CD1c-positive myeloid dendritic cell (primary cell): ENCODE data around the gene SUFU.
A peak's percentile ranks its signal among the peaks of the same experiment; 100 is the strongest.

ENCODE experiments used
- DNase-seq: peaks from one replicate; pipeline ENCODE4 v3.0.0-alpha.2; 2016; ENCODE audit errors: extremely low spot score

Gene SUFU

DNA sequence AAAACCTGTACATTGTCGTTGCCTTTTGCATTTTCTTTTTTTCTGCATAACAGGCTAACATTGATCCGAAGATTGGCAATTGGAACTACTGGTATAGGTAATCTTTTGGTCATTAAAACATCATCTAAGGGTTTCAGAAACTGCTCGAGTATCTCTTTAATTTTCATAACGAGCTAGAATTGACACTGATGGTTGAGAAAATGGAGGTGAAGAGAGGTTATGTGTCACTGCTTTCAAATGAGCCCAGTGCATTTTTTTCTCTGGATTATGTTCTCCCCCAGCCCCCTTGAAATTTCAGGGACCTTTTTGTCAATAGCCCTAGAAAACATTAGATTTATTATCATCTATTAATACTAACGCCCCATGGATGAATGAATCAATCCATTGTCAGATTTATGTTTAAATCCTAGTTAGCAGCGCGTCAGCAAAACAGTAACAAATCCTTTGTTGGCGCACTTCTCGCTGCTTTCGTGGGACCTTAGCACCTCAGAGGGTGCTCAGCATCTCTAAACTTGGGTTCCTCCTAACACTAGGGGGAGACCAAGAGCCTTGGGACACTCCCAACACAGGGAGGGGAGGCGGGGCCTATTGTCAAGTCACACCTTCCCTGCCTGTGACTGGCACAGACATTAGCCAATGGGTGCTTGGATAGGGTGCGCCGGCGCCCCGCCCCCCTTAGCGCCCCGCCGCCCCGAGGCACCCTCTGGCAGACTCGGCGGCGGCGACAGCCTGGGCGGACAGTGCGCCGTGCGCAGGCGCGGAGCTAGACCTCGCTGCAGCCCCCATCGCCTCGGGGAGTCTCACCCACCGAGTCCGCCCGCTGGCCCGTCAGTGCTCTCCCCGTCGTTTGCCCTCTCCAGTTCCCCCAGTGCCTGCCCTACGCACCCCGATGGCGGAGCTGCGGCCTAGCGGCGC, at the start of gene SUFU:
TSS of gene SUFU (plus strand) at position 709 of the 915 bp plus-strand sequence. CDS start at position 890, 181 bp downstream.
- DNase-seq, result peak; percentile 99

DNA sequence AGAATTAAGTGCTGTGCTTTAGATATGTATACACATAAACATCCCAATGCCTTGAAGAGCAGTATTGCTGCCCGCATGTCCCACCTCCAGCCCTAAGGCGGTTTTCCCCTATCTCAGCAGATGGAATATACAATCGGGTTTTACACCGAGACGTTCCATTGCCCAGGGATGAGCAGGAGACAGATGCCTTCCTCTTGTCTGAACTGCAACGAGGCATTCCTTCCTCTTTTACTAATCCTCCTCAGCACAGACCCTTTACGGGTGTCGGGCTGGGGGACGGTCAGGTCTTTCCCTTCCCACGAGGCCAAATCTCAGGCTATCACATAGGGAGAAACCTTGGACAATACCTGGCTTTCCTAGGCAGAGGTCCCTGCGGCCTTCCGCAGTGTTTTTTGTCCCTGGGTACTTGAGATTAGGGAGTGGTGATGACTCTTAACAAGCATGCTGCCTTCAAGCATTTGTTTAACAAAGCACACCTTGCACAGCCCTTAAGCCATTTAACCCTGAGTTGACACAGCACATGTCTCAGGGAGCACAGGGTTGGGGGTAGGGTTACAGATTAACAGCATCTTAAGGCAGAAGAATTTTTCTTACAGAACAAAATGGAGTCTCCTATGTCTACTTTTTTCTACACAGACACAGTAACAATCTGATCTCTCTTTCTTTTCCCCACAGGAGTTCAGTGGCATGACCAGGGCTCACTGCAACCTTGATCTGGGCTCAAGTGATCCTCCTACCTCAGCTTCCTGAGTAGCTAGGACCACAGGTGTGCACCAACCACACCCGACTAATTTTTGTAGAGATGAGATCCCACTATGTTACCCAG, 48.9 kb upstream of the SUFU start:
- peak; percentile 17 for DNase-seq

DNA sequence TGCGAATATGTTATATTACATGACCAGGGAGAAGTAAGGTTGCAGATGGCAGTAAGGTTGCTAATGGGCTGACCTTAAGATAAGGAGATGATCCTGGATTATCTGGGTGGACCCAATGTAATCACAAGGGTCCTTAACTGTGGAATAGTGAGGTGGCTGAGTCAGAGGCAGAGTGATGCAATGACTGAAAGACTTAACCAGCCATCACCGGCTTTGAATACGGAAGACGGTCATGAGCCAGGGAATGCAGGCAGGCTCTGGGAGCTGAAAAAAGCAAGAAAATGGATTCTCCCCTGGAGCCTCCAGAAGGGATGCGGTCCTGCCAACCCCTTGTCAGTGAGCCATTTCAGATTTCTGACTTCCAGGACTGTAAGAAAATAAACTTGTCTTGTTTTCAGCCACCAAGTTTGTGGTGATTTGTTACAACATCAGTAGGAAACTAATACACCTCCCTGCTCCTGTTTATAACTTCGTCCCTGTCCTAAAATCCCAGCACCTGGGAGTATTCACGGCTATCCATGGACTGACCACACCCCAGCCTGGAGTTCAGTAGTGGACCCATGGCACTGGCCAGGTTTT, 47.8 kb upstream of the SUFU start:
- peak; percentile 72 for DNase-seq

DNA sequence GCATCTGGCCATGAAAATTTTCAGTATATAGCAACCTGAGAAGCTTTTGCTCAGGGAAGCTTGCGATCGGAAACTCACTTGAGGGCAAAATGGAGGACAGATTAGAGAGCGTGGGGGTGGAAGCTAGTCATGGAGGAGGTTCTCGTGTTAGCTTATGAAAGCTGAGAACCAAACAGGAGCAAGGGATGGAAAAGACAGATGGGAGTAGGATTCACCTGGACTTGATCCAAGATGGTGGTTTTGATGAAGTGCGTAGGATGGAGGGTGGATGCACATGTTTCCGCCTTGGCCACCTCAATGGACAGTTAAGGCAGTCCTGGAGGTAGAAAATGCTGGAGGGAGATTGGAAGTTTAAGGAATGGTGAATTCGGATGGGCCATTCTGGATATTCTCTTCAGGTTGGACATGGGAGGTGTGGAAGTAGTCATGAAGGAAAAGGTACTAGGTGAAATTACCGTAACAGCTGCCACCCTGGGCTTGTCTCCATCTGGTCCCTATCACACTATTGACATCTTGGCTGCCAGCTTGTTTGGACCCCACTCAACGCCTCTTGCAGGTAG, 46.1 kb upstream of the SUFU start:
- no peak for DNase-seq

DNA sequence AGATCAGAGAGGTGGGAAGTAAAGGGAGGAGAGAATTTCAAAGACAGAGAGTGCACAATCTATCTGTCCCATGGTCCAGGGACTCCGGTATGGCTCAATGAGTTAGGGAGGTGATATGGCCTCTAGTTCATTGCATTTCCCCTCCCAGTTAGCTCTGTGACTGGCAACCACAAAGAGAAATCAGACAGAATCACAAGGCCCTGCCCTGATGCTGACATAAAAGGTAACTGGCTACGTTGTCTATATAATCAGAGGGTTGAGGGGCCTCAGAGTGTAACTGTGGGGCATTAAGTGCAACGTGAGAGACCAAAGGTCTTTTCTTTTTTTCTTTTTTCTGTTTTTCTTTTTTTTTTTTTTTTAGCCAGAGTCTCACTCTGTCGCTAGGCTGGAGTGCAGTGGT, 45.1 kb upstream of the SUFU start:
- no peak for DNase-seq

DNA sequence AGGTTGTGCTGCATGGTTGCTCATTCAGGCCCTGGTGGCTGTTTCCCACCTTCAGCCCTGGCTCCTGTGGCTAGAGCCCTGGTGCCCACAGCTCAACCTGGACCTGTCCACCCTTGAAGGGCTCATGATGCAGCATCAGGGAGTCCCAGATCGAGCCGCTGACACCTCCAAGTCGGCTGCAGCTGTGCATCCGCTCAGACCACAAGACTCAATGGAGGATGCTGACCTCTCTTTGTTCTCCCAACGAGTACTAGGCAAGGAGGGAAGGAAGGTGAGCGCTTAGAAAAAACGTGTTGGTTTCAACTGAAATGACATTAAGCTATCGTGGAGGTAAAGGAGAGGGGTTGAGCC, 43.0 kb upstream of the SUFU start:
- peak; percentile 2 for DNase-seq

DNA sequence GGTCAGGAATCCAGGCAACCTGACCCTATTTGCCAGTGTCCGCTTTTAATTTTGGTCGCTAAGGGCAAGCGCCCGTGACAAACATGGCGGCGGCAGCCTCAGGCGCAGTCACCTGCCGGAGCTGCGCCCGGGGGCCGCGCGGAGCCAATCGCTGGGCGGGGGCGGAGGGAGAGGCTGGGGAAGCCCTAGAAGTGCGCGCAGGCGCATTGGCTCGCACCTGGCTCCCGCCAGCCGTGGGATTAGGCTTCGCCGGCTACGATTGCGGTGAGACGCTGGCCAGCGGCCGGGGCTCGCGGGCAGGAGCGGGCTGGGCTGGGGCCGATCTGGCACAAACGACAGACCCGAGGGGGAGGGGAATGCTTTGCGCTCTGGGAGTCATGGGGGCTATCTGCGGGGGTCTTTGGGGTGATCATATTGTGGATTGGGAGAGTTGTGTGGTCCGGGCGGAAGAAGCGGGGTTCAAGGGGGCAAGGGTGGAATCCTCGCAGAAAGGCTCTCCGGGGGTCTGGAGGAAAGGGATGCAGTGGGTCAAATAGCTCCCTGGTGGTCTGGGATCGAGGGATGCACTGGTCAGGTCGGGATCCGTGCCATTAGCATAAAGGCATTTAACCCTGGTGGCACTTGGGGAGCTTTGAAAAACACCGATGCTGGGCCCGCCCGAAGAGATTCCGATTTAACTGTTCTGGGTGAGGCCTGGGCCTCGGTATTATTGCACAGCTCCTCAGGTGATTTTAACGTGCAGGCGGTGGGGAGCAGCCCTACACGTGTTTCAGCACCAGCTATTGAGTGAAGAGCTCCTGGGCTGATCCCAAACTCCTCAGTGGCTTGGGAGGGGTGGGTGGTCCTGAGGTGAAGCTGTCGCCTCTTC, 42.4 kb upstream of the SUFU start:
- peak; percentile 94 for DNase-seq

DNA sequence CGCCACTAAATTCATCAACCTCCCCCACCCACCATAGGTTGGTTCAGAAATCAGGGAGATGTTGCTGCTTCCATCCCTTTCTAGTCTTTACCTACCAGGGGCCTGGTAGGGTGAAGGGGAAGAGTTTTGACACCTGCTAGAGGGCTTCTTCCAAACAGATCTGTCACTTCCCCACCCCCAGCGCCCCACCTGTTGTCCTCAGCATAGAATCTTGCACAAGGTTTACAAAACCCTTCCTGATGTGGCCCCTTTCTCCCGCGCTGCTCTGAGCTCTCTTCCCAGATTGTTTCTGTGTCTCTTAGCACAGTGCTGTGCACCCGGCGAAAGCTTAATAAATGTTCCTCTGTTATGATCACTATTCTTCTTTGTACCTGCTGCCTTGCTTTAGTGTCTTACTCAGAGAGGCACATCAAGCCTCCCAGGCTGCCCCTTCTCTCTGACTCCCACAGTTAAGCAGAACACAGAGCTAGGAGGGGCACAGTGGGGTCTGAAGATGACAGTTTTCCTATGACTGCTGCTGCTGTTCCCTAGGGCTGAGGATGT, 41.2 kb upstream of the SUFU start:
- DNase-seq, result no peak

DNA sequence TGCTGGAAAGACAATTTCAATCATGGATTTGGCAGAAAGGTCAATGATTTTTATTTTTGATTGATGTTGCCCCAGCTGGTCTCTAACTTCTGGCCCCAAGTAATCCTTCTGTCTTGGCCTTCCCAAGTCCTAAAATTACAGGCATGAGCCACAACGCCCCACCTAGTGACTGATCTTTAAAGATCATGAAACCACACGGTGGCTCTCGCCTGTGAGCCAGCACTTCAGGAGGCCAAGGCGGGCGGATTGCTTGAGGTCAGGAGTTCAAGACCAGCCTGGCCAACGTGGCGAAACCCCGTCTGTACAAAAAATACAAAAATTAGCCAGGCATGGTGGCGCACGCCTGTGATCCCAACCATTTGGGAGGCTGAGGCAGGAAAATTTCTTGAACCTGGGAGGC, 39.8 kb upstream of the SUFU start:
- DNase-seq, result no peak

DNA sequence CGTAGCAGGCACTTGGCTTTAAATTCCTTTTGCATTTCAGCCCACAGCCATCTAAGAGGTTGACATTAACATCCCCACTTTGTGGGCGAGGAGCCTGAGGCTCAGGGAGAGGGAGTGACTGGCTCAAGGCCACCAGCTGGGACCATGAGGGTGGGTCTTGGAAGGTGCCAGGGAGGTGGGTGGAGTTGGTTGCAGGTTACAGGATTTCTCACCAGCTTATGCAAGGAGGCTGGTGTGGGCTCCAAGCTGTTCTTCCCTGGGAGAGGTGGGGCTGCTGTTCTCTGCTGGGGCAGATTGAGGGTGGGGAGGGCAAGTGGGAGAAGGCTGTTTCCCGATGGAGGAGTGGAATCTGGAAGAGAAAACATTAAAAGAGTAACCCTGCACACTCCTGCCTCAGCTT, 38.3 kb upstream of the SUFU start:
- no peak for DNase-seq

DNA sequence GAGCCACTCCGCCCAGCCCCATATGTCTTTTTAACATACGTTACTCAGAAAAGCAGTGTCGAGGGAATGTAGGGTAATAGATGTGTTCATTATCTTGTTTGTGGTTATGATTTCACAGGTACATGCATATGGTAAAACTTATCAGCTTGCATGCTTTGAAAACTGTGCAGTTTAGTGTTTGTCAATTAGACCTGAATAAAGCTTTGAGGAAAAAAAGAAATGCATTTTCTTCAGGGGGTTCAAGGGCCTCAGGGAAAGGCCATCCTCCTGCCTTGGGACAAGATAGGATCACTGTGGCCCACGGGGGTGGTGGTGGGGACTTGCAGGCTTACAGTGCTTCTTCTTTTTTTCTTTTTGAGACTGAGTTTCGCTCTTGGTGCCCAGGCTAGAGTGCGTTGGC, 36.5 kb upstream of the SUFU start:
- DNase-seq, result no peak

DNA sequence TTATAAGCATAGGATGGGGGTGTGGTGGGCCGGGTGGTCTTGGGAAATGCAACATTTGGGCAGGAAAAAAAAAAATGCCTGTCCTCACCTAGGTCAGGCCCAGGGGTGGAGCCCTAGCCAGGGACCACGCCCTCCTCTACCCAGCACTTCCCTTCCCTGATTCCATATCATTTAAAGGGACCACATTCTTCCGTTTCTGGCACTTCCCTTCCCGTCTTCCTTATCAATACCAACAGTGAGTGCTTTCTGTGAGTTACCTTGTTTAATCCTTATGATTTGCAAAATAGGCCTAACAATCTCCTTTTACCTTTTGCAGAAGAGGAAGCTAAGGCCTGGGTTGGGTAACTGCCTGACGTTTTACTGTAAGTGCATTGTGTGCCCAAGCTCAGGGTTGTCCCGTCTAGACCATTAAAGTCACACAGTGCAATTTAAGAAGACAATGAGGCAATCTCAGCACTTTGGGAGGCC, 35.8 kb upstream of the SUFU start:
- peak; percentile 67 for DNase-seq

DNA sequence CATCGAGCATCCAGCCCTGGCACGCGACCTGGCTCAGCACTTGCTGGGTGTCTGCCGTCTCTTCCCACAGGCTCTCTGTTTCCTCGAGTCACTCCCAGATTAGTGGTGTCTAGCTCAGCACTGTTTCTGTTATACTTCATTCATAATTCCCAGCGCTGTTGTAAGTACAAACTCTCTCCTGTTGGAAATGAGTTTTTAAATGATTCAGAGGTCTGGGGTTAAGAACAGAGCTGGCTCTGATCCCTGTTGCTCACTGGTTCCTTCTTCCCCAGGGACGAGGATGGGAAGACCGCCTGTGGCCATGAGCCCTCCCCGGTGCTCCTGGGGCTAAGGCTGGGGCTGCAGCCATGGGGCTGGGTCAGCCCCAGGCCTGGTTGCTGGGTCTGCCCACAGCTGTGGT, 35.1 kb upstream of the SUFU start:
- no peak for DNase-seq

DNA sequence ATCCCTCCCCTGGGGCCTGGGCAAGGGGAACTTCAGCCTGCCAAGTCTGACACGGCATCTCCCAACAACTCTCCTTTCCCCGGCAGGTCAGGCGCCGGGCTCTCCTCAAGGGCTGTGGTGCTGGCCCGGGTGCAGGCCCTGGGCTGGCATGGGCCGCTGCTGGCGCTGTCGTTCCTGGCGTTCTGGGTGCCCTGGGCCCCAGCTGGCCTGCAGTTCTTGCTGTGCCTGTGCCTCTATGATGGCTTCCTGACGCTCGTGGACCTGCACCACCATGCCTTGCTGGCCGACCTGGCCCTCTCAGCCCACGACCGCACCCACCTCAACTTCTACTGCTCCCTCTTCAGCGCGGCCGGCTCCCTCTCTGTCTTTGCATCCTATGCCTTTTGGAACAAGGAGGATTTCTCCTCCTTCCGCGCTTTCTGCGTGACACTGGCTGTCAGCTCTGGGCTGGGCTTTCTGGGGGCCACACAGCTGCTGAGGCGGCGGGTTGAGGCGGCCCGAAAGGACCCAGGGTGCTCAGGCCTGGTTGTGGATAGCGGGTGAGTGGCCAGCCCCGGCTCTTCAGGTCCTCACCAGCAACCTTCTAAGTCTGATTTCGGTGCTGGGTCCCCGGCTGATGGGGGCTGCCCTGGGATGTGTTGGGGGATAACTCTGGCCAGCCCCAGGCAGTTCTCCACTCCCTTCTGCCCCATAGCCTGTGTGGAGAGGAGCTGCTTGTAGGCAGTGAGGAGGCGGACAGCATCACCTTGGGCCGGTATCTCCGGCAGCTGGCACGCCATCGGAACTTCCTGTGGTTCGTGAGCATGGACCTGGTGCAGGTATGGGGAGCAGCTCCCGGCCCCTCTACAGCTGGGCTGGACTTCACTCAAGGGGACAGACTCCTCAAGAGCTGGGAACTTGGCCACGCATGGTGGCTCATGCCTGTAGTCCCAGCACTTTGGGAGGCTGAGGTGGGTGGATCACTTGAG, 32.9 kb upstream of the SUFU start:
- no peak for DNase-seq

DNA sequence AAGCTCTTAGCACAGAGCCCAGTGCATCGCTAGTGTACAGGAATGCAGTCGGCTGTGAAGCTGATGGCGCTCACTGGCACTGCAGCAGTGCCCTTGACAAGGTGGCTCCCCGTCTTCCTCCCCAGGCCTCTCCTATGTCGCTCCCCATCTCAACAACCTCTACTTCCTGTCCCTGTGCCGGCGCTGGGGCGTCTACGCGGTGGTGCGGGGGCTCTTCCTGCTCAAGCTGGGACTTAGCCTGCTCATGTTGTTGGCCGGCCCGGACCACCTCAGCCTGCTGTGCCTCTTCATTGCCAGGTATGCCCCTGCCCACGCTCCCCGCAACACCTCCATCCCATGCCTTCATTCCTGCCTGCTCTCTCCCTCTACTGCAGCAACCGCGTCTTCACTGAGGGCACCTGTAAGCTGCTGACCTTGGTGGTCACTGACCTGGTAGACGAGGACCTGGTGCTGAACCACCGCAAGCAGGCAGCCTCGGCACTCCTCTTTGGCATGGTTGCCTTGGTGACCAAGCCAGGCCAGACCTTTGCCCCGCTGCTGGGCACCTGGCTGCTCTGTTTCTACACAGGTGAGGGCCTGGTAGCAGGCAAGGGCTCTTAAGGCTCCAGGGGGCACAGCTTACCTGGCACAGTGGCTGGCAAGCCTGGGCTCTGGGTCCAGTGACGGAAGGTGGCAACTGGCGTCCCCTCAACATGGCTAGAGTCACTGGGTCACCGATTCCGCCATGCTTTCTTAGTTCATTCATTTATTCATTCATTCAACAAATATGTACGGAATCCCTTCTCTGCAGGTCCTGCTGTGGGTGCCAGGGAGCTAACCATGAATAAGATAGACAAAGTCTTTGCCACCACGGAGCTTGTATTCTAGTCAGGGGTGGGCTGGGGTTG, 30.1 kb upstream of the SUFU start:
- no peak for DNase-seq

DNA sequence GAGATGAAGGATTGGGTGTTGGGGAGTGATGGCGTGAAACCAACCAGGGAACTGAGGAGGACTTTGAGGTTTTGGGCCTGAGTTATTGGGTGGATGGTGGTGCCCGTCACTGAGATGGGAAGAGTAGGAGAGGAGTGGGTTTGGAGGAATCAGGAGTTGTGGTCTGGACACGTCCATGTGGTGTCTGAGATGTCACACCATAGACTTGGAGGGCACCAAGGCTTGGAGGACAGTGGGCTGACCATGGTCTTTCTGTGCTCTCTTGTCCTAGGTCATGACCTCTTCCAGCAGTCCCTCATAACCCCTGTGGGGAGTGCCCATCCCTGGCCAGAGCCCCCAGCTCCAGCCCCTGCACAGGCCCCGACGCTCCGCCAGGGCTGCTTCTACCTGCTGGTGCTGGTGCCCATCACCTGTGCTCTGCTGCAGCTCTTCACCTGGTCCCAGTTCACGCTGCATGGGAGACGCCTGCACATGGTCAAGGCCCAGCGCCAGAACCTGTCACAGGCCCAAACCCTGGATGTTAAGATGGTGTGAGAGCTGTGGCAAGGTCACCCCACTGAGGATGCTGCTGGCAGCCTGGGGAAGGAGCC, 28.2 kb upstream of the SUFU start:
- DNase-seq, result no peak

DNA sequence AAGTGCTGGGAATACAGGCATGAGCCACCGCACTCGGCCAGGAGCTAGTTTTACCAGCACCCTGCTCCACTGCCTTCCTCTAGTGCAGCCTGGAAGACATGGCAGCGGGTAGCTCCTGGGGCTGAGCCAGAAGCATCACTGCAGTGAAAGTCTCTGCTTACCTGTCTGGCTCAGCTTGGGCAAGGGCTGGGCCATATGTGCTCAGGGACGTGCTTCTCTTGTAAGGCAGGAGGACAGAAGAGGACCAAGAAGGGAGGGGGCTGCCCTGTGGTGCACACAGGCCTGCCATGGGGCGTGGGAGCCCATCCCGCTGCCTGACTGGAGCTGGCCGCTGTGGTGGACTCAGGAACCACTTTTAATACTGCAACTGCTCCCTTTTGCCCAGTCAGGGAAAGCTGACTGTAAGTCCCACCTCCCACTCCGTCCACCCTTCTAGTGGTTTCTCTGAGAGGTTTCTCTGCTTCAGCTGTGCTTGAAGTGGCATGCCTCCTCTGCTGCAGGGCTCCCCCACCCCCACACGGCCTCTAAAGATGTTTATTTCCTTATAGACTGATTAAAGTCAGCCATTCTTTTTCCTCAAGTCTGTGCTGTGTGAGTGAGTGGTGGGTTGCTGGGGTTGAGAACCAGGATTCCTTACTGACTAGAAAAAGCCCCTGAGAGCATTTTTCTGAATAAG, 27.2 kb upstream of the SUFU start:
- no peak for DNase-seq

DNA sequence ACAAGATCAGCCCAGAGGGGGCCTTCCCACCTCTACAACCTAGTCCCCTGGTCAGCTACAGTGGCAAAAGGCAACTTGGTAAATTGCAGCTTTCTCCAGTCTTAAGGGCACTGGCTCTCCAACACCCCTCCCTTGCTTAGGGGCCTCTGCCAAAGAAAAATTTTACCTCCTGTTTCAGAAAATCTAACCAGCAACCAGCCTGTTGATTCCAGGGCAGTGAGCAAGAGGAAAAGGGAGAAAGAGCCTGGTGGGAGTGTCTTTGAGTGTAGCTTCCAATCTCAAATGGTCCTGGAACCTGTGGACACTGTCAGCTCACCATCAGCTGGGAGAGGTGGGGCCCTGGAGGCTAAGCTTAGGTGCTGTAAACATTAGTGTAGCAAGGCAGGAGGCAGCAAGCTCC, 24.1 kb upstream of the SUFU start:
- DNase-seq, result no peak
